Measurements from ENCODE around the gene CD58.

CD58 gene

DNA sequence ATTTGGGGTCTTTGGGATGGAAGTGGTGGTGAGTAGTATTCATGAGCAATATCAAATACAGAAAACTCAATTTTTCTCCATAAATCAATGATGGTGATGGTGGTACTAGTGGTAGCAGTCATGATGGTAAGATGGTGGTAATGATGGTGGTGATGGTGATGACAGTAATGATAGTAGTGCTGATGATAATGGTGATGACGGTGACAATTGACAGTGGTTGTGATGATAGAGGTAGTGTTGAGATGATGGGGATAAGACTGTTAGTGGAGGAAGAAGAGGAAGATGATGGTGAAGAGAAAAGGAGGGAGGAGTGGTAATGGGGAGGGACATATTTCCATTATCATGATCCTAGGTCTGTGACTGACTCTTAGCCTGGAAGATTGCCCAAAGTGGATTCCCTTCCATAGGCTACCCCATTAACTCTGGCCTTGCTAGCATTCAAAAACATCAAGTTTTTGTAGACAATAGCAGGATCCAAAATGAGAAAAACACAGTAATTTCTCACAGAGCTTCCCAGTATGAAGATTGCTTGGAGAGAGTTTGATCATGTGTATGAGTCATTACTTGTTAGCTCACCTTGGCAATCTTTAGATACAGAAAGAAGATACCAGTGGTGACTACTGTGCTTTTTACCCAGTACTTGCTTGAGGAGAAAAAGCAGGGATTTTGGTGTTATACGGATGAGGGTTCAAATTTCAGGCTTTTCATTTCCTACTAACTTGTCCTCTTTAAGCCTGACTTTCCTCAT is 103.8 kb downstream of the CD58 start:
- DNase-seq (ENCODE audit: low spot score), result no peak

GRCh38 chr1:116465845-116466685 is 104.8 kb downstream of the CD58 start:
- no peak for DNase-seq (ENCODE audit: low spot score)

DNA sequence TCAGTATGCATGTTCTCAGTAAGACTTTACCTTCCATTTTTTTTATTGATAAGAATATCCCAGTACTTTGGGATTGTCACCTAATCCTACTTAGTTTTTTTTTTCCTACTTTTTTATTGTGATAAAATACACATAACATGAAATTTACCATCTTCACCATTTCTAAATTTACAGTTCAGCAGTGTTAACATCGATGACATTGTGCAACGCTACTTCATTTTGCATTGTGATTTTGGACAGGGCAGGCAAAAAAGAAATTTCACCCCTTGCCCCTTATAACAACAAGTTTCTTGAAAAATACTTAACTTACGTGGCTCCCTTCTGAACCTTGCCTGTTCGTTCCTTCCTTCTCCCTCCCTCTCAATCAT is 105.4 kb downstream of the CD58 start:
- DNase-seq (ENCODE audit: low spot score), result no peak
